ENCODE results near the gene LRP8.
"Not testable (repeated sequence)": the region's sequence is repeated elsewhere in the genome, so short reads cannot be mapped to it uniquely, and the experiment has no call there.

Gene LRP8

GRCh38 chr1:53206083-53206685, 121.7 kb downstream of the LRP8 start:
- not testable (repeated sequence) for DNase-seq

- not testable (repeated sequence) for DNase-seq
These were observed 122.4 kb downstream of the LRP8 start for GRCh38 chr1:53205496-53205895.

GRCh38 chr1:53203466-53203865, 124.4 kb downstream of the LRP8 start:
- no peak for DNase-seq

- no peak for DNase-seq
These were observed 129.6 kb downstream of the LRP8 start for GRCh38 chr1:53198241-53198651.

GRCh38 chr1:53197291-53198200, 130.3 kb downstream of the LRP8 start:
- DNase-seq = no peak

GRCh38 chr1:53196485-53197290, 131.2 kb downstream of the LRP8 start, which contains the start of gene CPT2:
TSS of gene CPT2 (plus strand) at chr1:53196824. CDS start at chr1:53196944, 120 bp downstream.
- peak; percentile 89 for DNase-seq

- no peak for DNase-seq
These were observed 131.8 kb downstream of the LRP8 start for GRCh38 chr1:53196017-53196484.

GRCh38 chr1:53195246-53196016, 132.4 kb downstream of the LRP8 start:
- no peak for DNase-seq
